Fibroblast of pulmonary artery (primary cell): ENCODE measurements around the gene PCBP1.
A peak's percentile ranks its signal among the peaks of the same experiment; 100 is the strongest.

Experiments used
- DNase-seq: peaks from one replicate; pipeline ENCODE4 v3.0.0-alpha.2; 2010; ENCODE audit warnings: low read depth
- H3K4me3 ChIP-seq: replicated peaks from 2 replicates; pipeline ENCODE4 v1.5.1; 2011; ENCODE audit warnings: low read depth, mild to moderate bottlenecking, control low read depth, low read length, moderate library complexity
- TF ChIP-seq, protein P1 (sequence below): IDR thresholded peaks from 2 replicates; pipeline ENCODE4 v1.5.1; 2011; ENCODE audit warnings: mild to moderate bottlenecking, control low read depth, low read length, inconsistent platforms; ENCODE audit errors: missing control alignments

The PCBP1 gene

DNA sequence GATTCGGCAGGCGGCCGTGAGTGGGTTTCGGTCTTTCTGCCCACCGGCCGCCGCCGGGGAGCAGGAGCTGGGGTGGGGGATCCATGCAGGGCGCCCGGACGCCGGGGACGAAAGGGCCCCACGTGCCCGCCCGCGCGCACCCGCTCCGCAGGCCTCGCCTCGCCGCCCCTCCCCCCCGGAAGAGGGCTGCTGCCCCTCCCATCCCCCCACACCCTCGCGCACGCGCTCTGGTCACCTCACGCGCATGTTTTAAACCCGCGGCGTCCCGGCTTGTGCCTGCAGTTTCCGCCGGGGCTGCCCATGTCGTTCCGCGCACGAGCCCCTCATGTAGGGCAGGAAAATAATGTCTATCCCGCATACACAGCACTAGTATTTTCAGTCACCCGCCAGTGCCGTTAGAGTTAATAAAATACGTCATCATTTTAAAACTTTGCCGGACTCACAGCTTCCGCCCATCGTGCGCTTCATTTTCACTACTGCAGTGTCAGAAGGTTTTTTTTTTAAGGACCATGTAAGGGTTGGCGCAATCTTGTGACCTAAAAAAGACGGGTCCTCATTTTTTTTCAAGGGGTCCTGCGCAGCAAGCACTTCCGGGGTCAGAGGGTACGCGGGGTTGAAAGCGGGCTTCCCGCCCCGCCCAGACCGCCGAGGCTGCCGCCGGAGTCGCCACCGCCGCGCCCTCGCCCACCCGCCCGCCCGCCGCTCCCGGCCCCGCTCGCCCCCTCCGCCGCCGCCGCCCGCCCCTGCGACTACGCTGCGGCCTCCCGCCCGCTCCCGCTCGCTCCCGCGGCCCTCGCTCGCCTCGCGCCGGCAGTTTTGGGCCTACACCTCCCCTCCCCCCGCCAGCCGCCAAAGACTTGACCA lies at the start of gene PCBP1:
Gene PCBP1 (plus strand): TSS at position 640 of the 864 bp plus-strand sequence. CDS start 267 bp downstream, outside the sequence.
- peak; percentile 96 for DNase-seq
- H3K4me3 ChIP-seq = peak within 1 kb of the TSS; percentile 96
- TF ChIP-seq, protein P1, sequence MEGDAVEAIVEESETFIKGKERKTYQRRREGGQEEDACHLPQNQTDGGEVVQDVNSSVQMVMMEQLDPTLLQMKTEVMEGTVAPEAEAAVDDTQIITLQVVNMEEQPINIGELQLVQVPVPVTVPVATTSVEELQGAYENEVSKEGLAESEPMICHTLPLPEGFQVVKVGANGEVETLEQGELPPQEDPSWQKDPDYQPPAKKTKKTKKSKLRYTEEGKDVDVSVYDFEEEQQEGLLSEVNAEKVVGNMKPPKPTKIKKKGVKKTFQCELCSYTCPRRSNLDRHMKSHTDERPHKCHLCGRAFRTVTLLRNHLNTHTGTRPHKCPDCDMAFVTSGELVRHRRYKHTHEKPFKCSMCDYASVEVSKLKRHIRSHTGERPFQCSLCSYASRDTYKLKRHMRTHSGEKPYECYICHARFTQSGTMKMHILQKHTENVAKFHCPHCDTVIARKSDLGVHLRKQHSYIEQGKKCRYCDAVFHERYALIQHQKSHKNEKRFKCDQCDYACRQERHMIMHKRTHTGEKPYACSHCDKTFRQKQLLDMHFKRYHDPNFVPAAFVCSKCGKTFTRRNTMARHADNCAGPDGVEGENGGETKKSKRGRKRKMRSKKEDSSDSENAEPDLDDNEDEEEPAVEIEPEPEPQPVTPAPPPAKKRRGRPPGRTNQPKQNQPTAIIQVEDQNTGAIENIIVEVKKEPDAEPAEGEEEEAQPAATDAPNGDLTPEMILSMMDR = no peak

DNA sequence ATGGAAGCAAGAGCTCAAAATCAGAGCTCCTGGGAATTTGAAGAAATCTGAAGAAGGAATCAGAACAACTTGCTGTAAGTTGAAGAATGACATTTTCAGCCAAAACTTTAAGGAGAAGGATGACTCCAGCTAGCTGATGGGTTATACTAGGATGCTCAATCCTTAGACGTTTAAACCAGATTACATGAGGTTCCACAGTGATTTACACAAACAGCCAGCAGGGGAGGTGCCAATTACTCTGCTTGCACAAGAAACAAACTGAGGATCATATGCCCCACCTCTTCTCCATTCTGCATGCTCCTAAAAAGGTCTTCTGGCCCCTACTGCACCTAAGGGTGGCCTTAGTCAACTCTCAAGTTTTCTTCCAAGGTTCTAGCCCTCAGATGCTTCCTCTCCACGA lies 47.9 kb upstream of the PCBP1 start:
- no peak overlapping the region for H3K4me3 ChIP-seq
- TF ChIP-seq, protein P1 = no peak
- DNase-seq = no peak

DNA sequence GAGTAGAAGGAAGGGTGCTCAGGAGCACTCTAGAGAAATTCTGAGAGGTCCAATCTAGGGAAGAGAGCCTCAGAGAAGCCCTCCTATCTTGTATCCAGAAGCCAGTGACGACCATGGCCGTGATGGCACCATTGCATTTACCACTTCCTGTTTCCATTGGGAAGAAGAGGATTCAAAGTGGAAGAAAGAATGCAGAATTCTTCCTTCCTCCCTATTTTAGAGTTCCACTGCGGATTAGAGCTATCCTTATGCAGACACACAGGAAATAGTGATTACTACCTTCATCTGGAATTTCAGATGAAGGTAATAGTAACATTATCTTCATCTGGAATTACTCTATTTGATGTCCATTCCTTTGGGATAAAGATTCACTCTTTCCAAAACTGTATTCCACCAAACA lies 45.6 kb upstream of the PCBP1 start:
- H3K4me3 ChIP-seq = no peak overlapping the region
- TF ChIP-seq, protein P1 = no peak
- DNase-seq = peak; percentile 14

DNA sequence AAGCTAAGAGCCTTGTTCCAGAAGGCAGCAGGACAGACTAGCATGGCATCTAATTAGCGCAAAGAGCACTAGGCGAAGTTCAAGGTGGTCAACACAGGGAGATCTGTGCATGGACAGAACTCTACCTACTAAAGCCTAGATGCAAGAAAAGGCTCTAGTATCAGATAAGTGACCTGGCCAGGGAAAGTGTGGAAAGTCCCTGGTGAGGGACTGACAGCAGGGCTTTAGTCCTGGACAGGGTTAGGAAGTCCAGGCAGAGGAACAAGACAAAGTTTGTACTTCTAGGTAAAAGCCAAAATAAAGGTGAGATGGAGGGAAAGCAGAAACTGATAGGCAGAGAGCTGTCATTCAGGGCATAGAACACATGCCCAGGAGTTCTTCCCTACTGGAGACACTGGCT lies 45.0 kb upstream of the PCBP1 start:
- TF ChIP-seq, protein P1 = no peak
- no peak overlapping the region for H3K4me3 ChIP-seq
- no peak for DNase-seq

DNA sequence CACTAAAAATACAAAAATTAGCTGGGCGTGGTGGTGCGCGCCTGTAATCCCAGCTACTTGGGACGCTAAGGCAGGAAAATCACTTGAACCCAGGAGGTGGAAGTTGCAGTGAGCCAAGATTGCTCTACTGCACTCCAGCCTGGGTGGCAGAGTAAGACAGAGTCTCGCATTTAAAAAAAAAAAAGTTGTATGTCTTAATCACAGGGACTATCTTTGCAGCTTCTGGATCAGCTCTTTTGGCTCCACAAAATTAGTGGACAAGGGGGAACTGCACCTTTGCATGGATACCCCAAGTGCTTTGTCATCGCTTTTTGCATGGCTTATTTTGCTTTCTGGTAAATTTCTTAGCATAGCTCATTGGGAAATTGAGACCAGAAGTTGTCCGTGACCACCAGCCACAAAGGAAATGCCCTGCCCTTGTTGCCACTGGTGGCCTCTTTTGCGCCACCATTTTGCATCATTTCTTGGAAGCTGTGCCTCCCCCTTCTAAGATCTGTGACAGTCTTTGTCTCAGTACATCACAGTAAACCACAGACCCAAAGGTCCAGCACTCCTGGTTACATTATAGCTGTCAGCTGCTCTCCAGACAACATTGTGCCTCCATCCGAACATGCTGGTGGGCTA lies 43.9 kb upstream of the PCBP1 start:
- TF ChIP-seq, protein P1 = no peak
- no peak for DNase-seq
- H3K4me3 ChIP-seq = no peak overlapping the region

DNA sequence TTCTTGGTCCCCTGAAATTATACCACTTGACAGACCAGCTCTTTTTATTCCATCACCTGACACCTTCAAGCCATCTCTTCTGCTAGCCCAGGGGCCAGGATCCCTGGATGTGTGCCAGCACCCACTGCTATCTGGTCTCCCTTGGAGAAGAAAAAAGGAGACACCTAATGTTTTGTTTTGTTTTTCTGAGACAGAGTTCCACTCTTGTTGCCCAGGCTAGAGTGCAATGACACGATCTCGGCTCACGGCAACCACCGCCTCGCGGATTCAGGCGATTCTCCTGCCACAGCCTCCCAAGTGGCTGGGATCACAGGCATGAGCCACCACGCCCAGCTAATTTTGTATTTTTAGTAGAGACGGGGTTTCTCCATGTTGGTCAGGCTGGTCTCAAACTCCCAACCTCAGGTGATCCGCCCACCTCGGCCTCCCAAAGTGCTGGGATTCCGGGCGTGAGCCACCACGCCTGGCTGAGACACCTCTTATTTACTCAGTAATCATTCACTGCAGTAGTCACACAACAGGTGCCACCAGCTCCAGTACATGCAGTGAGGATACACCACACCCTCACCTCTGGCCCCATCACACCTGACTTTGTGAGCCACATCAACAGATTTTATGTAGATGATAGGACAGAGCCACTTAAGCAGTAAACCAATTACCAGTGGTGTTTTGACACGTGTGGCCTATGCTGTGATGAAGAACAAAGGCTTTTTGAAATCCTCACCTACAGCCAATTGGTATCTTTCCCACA lies 42.8 kb upstream of the PCBP1 start:
- no peak for DNase-seq
- no peak overlapping the region for H3K4me3 ChIP-seq
- TF ChIP-seq, protein P1 = no peak
